Stimulated activated CD4-positive, alpha-beta T cell treated with anti-CD3 and anti-CD28 coated beads, Interleukin-4, amount 100 ng/mL, for 24 hours (primary cell): ENCODE data around the gene GJD2.

Source experiments
- DNase-seq: peaks from one replicate; pipeline ENCODE4 v3.0.0-alpha.2; 2020

The GJD2 gene

GRCh38 chr15:34754674-34755418 lies at the start of gene GJD2:
Gene GJD2 (minus strand): TSS chr15:34754998. CDS start chr15:34754488, 510 bp downstream.
- no peak for DNase-seq

DNA sequence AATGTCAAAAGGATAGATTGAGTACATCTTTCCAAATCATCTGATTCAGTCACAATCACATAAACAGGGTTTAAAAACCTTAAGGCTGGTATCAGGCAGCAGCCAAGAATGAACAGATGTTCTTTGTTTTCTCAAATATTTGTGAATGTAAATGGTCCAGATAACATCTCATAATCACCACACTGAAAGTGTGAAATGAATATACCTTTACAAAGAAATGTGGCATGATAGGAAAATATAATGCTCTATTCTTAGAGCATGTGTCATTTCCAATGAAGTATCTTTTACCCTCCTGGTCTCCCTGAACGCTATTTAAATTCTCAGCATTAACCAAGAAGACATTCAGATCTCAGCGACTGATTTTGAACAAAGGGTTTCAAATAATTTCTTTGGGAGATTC lies 49.3 kb upstream of the GJD2 start:
- no peak for DNase-seq

DNA sequence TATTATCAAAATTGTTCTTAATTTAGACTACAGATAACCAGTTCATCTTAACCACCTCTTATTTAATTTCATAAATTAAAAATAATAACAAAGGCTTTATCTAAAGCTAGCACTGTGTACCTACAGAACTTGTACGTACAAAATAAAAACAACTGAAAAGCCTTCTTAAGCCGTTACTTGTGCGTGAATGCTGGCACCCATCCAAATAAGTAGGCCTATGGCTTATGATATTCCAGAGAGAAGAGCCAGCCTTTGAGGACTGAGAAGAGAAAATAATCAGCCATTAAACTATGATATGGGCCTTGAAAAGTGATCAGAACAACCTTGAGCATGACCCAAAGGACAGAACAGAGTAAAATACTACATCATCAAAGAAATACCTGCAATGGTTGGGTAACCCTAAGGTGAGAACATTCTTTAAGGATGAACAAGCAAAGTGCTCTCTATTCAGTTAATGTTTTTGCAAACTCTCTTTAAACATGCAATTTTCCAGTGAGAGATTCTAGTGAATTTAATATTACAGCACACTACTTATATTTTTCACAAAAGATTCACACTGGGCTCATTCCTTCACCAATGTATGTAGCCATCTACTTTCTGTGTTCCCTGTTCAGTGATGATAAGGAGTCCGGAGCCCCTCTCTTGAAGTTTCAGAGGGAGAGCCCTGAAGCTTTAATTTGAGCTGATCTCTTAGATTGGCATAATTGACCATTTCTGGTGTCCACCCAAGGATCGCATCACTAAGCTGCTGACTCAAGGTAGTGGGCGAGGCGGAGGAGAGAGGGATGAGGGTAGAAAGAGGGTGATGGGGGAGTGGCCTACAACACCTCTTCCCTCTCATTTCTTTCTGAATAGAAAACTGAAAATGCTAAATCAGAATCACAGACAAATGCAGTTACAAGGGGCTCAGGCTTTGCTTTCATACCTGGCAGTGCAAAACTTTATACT lies 48.3 kb upstream of the GJD2 start:
- no peak for DNase-seq

GRCh38 chr15:34802371-34802770 lies 47.6 kb upstream of the GJD2 start:
- DNase-seq, result no peak

DNA sequence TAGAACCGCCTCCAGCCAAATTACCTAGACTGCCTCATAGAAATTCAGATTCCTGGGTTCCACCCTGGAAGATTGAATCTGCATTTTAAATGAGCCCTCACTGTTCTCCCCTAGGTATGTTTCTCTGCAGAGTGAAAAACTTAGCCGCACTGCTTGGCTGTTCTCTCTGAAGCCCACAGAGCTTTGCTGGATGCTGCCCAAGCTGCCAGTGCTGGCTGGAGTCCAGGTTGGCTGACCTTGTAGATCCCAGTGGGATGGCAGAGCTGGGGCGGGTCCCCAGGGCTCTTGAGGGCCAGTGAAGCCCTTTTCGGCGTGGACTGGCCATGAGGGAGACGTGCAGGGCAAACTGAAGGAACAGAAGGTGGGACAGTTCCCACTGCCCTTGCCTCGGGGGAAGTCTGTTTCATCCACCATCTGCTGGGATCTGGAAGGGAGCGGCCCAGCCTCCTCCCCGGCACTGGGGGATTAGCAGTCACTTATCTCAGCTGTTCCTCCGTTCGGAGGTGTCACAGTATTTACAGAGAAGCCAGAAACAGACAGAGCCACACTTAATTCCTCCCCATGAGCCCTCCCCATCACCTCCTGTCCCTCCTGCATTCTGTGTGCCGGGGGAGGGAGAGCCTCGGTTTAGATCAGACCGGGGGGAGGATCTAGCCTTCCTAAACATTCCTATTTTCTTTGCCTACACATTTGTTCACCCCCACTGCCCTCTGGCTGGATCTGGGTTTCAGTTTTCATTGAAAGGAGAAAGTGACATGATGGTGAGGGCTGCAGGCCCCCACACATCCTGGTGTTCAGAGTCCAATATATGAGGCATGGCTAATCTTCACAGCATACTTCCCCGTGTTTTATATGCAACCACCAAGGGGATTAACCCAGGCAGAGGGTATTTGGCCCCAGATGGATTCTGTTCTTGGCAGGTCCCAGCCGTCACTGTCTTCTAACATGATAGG lies 44.6 kb upstream of the GJD2 start:
- no peak for DNase-seq

DNA sequence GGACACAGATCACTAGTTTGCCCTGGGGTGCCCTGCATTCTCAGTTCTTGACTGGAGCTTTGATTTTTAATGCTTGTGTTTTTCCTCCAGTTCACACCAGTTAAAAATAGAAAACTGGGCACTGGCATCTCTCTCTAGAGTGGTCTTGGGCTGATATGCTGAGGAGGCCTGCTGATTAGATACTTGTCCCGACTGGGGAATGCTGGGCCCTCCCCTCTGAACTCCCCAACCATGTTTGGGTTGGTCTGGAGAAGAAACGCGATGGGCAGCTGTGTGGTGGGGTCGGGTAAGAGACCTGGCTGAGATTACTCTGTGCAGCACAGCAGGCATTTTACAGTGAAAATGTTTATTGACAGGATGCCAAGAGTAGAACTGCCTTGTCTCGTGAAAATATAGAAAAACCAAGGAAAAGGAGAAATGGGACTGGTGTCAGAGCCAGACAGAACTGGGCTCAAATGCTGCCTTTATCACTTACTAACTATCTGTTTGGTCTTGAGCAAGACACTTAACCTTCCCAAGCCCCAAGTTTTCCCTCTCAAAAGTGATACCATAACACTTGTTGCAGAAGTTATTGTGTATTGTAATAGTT lies 42.1 kb upstream of the GJD2 start:
- no peak for DNase-seq

- no peak for DNase-seq
Measured at GRCh38 chr15:34795267-34796081, 40.7 kb upstream of the GJD2 start, which contains the start of gene ACTC1. Gene ACTC1 (minus strand): TSS chr15:34795549. CDS start chr15:34794808, 741 bp downstream.

GRCh38 chr15:34794590-34795206 lies 39.9 kb upstream of the GJD2 start:
- no peak for DNase-seq

DNA sequence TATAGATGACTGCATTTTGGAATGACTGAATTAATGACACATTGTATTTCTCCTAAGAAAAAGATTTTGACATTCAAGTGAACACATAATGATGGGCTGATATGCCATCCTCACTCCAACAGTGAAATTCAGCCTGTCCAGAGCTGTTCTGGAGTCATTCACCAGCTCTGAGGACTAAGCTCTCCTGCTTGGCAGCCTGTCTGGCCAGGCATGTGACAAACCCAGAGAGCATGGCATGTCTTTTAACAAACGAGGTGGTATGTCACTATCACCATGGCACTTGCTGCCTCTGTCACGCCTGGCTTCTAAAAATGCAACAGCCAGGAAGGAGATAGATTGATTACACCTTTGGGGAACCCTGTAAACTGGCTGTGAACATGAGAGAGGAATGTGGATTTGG lies 39.1 kb upstream of the GJD2 start:
- no peak for DNase-seq

- DNase-seq, result no peak
Measured at GRCh38 chr15:34793071-34793470, 38.3 kb upstream of the GJD2 start.

- DNase-seq, result no peak
Measured at GRCh38 chr15:34791701-34792100, 36.9 kb upstream of the GJD2 start.

- no peak for DNase-seq
Measured at GRCh38 chr15:34790121-34790520, 35.3 kb upstream of the GJD2 start.

DNA sequence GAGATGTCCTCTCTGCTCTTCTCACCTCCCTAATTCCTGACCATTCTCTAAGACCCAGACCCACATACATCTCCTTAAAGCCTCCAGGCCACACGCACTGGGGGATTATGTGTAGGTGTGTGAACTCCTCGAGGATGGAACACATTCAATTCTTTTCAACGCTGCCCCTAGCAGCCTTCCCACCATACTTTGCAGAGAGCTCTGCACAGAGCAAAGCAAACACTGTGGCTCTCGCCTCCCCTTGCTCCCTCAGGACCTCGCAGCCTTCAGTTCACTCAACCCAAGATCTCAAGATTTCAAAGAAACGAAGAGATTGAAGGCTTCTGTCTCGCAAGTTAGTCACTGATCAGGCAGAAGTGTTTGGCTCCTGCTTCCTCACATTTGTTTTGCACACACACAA lies 34.5 kb upstream of the GJD2 start:
- DNase-seq, result no peak

DNA sequence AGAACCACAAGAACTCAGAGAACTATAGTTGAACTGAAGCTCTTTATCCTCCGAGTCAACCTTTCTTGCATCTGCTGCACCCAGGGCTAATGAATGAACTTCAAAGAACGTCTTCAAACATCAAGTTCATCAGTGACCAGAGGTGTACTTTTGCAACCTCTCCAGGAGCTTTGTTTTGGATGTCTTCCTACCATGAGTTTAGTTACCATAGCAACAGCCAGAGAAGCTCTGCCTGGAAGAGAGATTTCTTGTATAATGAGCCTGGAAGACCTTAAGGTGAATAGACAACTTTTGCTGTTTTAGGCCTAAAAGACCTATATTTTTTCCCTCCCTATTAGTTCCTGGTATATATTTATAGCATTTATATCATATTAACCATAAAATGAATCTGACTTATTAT lies 31.4 kb upstream of the GJD2 start:
- no peak for DNase-seq

DNA sequence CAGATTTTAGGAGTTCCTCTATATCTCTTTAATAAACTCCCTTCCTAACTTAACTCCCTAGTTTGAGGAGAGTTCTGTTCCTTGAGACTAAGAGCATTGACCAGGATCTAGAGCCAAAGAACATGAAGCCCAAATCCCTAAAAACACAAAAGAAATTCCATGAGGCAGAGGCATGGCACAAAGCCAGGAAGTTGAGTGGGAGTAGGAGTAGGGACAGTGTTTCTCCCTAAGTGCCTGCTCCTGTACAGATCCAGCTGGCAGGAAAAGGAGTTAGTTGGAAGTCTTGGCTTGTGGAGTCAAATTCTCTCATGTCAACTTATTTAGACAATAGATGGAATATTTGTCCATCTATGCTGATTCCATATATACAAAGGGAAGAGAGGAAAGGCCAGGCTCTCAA lies 29.2 kb upstream of the GJD2 start:
- DNase-seq, result no peak

GRCh38 chr15:34783431-34783830 lies 28.6 kb upstream of the GJD2 start:
- DNase-seq, result no peak

- no peak for DNase-seq
Measured at GRCh38 chr15:34782901-34783300, 28.1 kb upstream of the GJD2 start.

DNA sequence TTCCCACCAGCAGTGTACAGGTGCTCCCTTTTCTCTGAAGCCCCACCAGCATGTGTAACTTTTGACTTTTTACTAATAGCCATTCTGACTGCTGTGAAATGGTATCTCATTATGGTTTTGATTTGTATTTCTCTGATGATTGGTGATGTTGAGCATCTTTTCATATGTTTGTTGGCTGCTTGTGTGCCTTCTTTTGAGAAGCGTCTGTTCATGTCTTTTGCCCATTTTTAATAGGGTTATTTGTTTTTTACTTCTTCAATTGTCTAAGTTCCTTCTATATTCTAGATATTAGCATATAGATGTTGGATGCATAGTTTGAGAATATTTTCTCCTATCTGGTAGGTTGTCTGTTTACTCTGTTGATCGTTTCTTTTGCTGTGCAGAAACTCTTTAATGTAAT lies 25.9 kb upstream of the GJD2 start:
- no peak for DNase-seq

- DNase-seq, result no peak
Measured at GRCh38 chr15:34776606-34777105, 21.9 kb upstream of the GJD2 start.

DNA sequence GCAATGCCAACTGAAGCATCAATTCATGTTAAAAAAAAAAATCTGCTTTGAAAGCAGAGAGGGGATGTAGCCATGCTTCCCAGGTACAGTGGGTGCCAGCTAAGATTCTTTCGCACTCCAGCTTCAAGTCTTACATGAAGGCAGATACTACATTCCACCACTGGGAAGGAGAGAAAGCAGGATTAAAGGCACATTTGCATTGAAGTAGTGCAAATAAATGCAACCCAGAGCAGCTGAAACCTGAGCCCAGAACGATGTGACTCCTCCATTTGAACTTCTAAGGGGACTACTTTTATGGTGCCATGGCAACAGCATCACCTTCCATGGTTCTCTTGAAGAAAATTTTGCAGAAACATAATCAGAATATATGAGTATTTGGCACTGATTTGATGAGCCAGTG lies 19.1 kb upstream of the GJD2 start:
- DNase-seq, result no peak

DNA sequence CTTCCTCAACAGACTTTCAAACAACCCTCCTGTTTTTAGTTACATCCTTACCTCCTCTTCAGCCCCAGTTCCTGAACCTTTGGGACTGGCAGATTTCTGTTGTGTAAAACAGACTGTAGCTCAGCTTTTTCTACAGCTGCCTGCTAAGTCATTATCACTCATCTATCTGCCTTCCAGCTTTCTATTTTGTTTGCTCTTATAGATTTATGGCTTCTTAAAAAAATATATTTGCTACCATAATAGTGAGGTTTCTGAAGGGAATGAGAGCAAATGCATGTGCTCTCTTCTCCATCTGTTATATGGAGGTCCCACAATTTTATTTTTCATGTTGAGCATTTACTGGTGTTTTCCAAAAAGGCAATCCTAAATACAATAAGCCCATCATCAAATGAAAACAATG lies 18.2 kb upstream of the GJD2 start:
- DNase-seq, result no peak
